Body of pancreas (tissue), 4 donors: ENCODE measurements around the gene INA. TPM values are rescaled to one million over a fixed set of nuclear protein-coding genes. Genes with fewer than 3 reads are reported as not detected.
"Not testable (repeated sequence)": the region's sequence is repeated elsewhere in the genome, so short reads cannot be mapped to it uniquely, and the experiment has no call there.

Experiments used
- ATAC-seq: fragments of 150-250 bp; one replicate; pipeline ENCODE4 v1.9.1; 2016
- DNase-seq, 4 donors: peaks; one replicate each; pipeline ENCODE4 v3.0.0-alpha.2; 2019
- H3K27ac ChIP-seq, 4 donors: fragments of 200-600 bp; sonication (generic); 1 replicate in 3 of 4; 2 replicates in 1 of 4; pipeline versions ENCODE4 v1.5.1 to v1.6.1; 2016 to 2019; ENCODE audit warnings: mild to moderate bottlenecking in 1 of 4, mixed read lengths in 1 of 4, moderate library complexity in 1 of 4
- H3K27me3 ChIP-seq, 2 donors: fragments of 200-600 bp; sonication (generic); one replicate each; pipeline ENCODE4 v1.6.0; 2016; ENCODE audit warnings: mild to moderate bottlenecking in 1 of 2
- H3K36me3 ChIP-seq, 2 donors: fragments of 200-600 bp; sonication (generic); replicated peaks in 1 of 2; 2 replicates each; pipeline ENCODE4 v1.5.1; 2016; ENCODE audit warnings: low read depth in 2 of 2; ENCODE audit not compliant: insufficient read depth in 1 of 2
- H3K4me1 ChIP-seq: fragments of 200-600 bp; sonication (generic); one replicate; pipeline ENCODE4 v1.6.0; 2016
- H3K4me3 ChIP-seq, 2 donors: fragments of 200-600 bp; sonication (generic); 1 replicate in 1 of 2; 2 replicates in 1 of 2; pipeline ENCODE4 v1.5.1; 2016 to 2019
- H3K9me3 ChIP-seq, 3 donors: fragments of 200-600 bp; sonication (generic); 1 replicate in 2 of 3; 2 replicates in 1 of 3; pipeline ENCODE4 v1.5.1; 2016
- POLR2A ChIP-seq, 3 donors: fragments of 450-650 bp; IDR thresholded peaks; one replicate each; pipeline ENCODE4 v1.6.1; 2016; ENCODE audit warnings: antibody characterized with exemption in 3 of 3, mild to moderate bottlenecking in 2 of 3
- WGBS, 2 donors: methylation state at CpG; one replicate each; pipeline ENCODE4 v1.1.5; 2017; 5-methylcytosine and 5-hydroxymethylcytosine counted together
- intact Hi-C: fragments of 100-400 bp; cut with DNase I; formaldehyde crosslinking; loops from one replicate; pipeline ENCODE4 v1.15.1; 2023
- total RNA-seq, 2 donors: library from RNA; depleted of rRNA; stranded (reverse); fragments of >200 nt; gene quantifications; one replicate each; pipeline ENCODE4 v1.1.0, GENCODE V29; 2016
- TF ChIP-seq, protein P1 (sequence below), 7 experiments: fragments of 450-650 bp in 4 of 7; fragments of 200-600 bp in 3 of 7; sonication (generic) in 3 of 7; IDR thresholded peaks; one replicate each; pipeline ENCODE4 v1.5.1; 2016 to 2019; ENCODE audit warnings: antibody characterized with exemption in 7 of 7

Gene INA
- total RNA-seq, 2 donors from 2014 or later, result 2.3 to 4.7 TPM

- TF ChIP-seq, protein P1, sequence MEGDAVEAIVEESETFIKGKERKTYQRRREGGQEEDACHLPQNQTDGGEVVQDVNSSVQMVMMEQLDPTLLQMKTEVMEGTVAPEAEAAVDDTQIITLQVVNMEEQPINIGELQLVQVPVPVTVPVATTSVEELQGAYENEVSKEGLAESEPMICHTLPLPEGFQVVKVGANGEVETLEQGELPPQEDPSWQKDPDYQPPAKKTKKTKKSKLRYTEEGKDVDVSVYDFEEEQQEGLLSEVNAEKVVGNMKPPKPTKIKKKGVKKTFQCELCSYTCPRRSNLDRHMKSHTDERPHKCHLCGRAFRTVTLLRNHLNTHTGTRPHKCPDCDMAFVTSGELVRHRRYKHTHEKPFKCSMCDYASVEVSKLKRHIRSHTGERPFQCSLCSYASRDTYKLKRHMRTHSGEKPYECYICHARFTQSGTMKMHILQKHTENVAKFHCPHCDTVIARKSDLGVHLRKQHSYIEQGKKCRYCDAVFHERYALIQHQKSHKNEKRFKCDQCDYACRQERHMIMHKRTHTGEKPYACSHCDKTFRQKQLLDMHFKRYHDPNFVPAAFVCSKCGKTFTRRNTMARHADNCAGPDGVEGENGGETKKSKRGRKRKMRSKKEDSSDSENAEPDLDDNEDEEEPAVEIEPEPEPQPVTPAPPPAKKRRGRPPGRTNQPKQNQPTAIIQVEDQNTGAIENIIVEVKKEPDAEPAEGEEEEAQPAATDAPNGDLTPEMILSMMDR (IDR thresholded peaks at IDR 0.05), result no peak
- no peak for TF ChIP-seq POLR2A (IDR thresholded peaks at IDR 0.05)
- intact Hi-C loops, result no loop called here
Measured at GRCh38 chr10:103256613-103257012, 20.3 kb upstream of the INA start.

GRCh38 chr10:103257812-103258211 is 19.1 kb upstream of the INA start:
- no peak for ATAC-seq
- Histone ChIP-seq H3K36me3 (no peaks in the 10 kb centered on the region), H3K4me3 (no peak overlapping the region), H3K27me3 (no peaks in the 10 kb centered on the region), H3K27ac (no peak overlapping the region), H3K9me3 (no peaks in the 10 kb centered on the region), H3K4me1 (no peaks in the 10 kb centered on the region)
- DNase-seq, result no peak
- intact Hi-C loops, result no loop called here
- TF ChIP-seq, protein P1 (IDR thresholded peaks at IDR 0.05), result no peak
- TF ChIP-seq POLR2A (IDR thresholded peaks at IDR 0.05), result no peak

More at GRCh38 chr10:103256613-103257012, 20.3 kb upstream of the INA start:
- Histone ChIP-seq H3K27me3 (no peaks in the 10 kb centered on the region), H3K9me3 (no peaks in the 10 kb centered on the region), H3K36me3 (no peaks in the 10 kb centered on the region), H3K4me1 (no peaks in the 10 kb centered on the region), H3K27ac (no peak overlapping the region), H3K4me3 (no peak overlapping the region)
- whole genome bisulfite sequencing, 2 donors, result 94 to 100% methylated on average over 1 of the region's 1 CpG
- ATAC-seq (no peak), DNase-seq (no peak)

GRCh38 chr10:103258928-103259327 is 18.0 kb upstream of the INA start:
- H3K9me3 ChIP-seq, intact Hi-C loops, H3K4me1 ChIP-seq, H3K27ac ChIP-seq, H3K27me3 ChIP-seq, H3K36me3 ChIP-seq, H3K4me3 ChIP-seq, DNase-seq, ATAC-seq: not testable (repeated sequence)
- 84 to 93% methylated on average over 4 of the region's 4 CpGs for WGBS, 2 donors

- Histone ChIP-seq H3K36me3 (no peaks in the 10 kb centered on the region), H3K4me1 (no peaks in the 10 kb centered on the region), H3K9me3 (no peaks in the 10 kb centered on the region), H3K4me3 (no peak overlapping the region), H3K27ac (no peak overlapping the region), H3K27me3 (no peaks in the 10 kb centered on the region)
- WGBS, 2 donors, result 93 to 95% methylated on average over 4 to 5 of the region's 5 CpGs
- ATAC-seq (no peak), DNase-seq (no peak)
- intact Hi-C loops, result no loop called here
- TF ChIP-seq POLR2A (IDR thresholded peaks at IDR 0.05), result no peak
- TF ChIP-seq, protein P1 (IDR thresholded peaks at IDR 0.05), result no peak
Measured at GRCh38 chr10:103259989-103260388, 16.9 kb upstream of the INA start.

- Histone ChIP-seq H3K36me3 (no peaks in the 10 kb centered on the region), H3K27me3 (no peaks in the 10 kb centered on the region), H3K4me3 (no peak overlapping the region), H3K9me3 (no peaks in the 10 kb centered on the region), H3K4me1 (no peaks in the 10 kb centered on the region), H3K27ac (no peak overlapping the region)
- ATAC-seq (no peak), DNase-seq (no peak)
- WGBS, 2 donors, result 58 to 67% methylated on average over 3 of the region's 3 CpGs
- TF ChIP-seq, protein P1 (IDR thresholded peaks at IDR 0.05), result no peak
- TF ChIP-seq POLR2A (IDR thresholded peaks at IDR 0.05), result no peak
- intact Hi-C loops, result no loop called here
Measured at GRCh38 chr10:103262229-103262628, 14.7 kb upstream of the INA start.
